BJ (cell line): ENCODE measurements around the gene C16orf89. TPM values are rescaled to one million over a fixed set of nuclear protein-coding genes. Genes with fewer than 3 reads are reported as not detected.
A peak's percentile ranks its signal among the peaks of the same experiment; 100 is the strongest.

ENCODE experiments used
- CTCF ChIA-PET: fragments of 350-600 bp; formaldehyde crosslinking; extraction: SDS; loops from one replicate; lab custom pipeline; 2021; ENCODE audit warnings: antibody characterized with exemption, inconsistent platforms; lab: Yijun Ruan, JAX
- POLR2A ChIA-PET: fragments of 300-600 bp; sonication (Branson Sonifier 250); formaldehyde crosslinking; extraction: SDS; loops from one replicate; lab custom pipeline; 2021; ENCODE audit warnings: antibody characterized with exemption; lab: Charles Lee
- DNase-seq: peaks from one replicate; pipeline ENCODE4 v3.0.0-alpha.2; 2011; ENCODE audit warnings: low read depth
- H3K27me3 ChIP-seq: 2 replicates; pipeline ENCODE4 v1.6.0; 2011; ENCODE audit warnings: low read length; ENCODE audit not compliant: control insufficient read depth, insufficient read depth
- H3K36me3 ChIP-seq: 2 replicates; pipeline ENCODE4 v1.5.1; 2011; ENCODE audit warnings: low read length; ENCODE audit not compliant: control insufficient read depth, insufficient read depth
- H3K4me3 ChIP-seq: 2 replicates; pipeline ENCODE4 v1.5.1; 2011; ENCODE audit warnings: low read depth, mild to moderate bottlenecking, control low read depth, low read length
- CTCF ChIP-seq: IDR thresholded peaks from 2 replicates; pipeline ENCODE4 v1.5.1; 2011; ENCODE audit warnings: low read depth, mild to moderate bottlenecking, control low read depth, inconsistent platforms, low read length, moderate library complexity; ENCODE audit not compliant: insufficient read depth
- polyA plus RNA-seq: library from polyadenylated mRNA; depleted of rRNA; stranded (reverse); fragments of >200 nt; gene quantifications from 2 replicates; pipeline ENCODE4 v1.2.3, GENCODE V29; 2011

Gene C16orf89
- polyA plus RNA-seq, 1 experiment: not detected

DNA sequence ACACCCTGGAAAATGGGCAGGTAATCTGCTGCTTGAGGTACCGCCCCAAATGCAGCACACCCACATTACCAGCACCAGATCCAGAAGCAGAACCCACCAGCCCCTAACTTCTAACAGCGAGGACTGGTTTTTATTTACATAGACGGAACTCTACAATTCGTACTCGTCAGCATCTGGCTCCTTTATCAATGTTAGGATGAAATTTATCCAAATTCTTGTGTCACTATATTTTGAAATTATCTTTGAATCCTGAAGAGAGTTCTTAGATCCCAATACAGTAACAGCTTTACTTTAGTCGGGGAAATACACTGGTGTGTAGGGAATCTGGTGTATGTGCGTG is 5.6 kb upstream of the C16orf89 start:
- H3K36me3 ChIP-seq: peaks cover 8% of the 10 kb centered on the region; the same call in 1 of the 2 replicates
- DNase-seq: no peak
- no peaks in the 10 kb centered on the region; the same call in 1 of the 2 replicates for H3K27me3 ChIP-seq
- no peak for TF ChIP-seq CTCF
- H3K4me3 ChIP-seq: peak overlapping the region; percentile 72
- ChIA-PET POLR2A (no interaction called here), CTCF (no interaction called here)

GRCh38 chr16:5070431-5071186 is 4.9 kb upstream of the C16orf89 start:
- CTCF ChIA-PET: no interaction called here
- Histone ChIP-seq H3K36me3 (peaks cover 2% of the 10 kb centered on the region; the same call in 1 of the 2 replicates), H3K27me3 (no peaks in the 10 kb centered on the region; the same call in none of the 2 replicates), H3K4me3 (no peak overlapping the region)
- POLR2A ChIA-PET: no interaction called here
- TF ChIP-seq CTCF: no peak
- no peak for DNase-seq

DNA sequence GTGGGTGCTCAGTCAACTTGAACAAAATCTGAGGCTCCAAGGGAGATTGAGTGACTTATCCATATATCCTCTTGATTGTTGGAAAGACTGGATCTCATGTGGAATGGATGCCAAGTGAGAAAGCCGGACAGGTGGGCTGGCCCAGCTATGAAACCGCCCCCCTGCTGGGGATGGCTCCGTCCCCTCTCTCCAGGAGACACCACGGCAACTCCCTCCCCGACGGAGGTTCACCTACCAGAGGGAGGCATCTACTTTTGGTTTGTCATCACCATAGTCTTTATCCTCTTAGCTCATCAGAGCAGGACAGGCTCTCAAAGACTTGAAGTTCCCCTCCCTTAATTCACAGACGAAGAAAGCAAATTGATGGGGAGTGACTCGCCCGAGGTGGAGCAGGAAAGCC is 4.1 kb upstream of the C16orf89 start:
- CTCF ChIA-PET: no interaction called here
- TF ChIP-seq CTCF: no peak
- Histone ChIP-seq H3K36me3 (no peaks in the 10 kb centered on the region), H3K4me3 (no peak overlapping the region), H3K27me3 (peaks cover 2% of the 10 kb centered on the region)
- DNase-seq: no peak
- POLR2A ChIA-PET: no interaction called here

- POLR2A ChIA-PET: no interaction called here
- no peak for DNase-seq
- TF ChIP-seq CTCF: no peak
- Histone ChIP-seq H3K36me3 (no peaks in the 10 kb centered on the region), H3K27me3 (peaks cover 2% of the 10 kb centered on the region), H3K4me3 (no peak overlapping the region)
- CTCF ChIA-PET: no interaction called here
Observed at GRCh38 chr16:5069048-5069447, 3.3 kb upstream of the C16orf89 start.

DNA sequence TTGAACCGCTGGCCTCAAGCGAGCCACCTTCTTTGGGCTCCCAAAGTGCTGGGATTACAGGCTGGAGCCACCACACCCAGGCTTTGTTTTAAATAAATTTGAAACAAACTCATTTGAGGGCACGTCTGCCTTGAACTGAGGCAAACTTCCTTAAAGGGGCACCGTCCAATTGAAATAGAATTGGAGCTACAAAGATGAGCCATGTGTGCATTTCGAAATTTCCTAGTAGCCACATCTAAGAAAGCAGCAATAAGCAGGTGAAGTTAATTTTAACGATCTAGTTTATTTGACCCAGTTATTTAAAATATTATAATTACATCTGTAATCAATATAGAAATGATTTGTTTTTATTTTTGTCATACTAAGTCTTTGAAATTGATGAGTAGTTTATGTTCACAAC is 755 bp upstream of the C16orf89 start:
- Histone ChIP-seq H3K36me3 (no peaks in the 10 kb centered on the region), H3K4me3 (no peak overlapping the region), H3K27me3 (peaks cover 2% of the 10 kb centered on the region)
- no peak for DNase-seq
- TF ChIP-seq CTCF: no peak
- POLR2A ChIA-PET: no interaction called here
- CTCF ChIA-PET: interaction anchor here (1.0 kb wide), 1 partner anchor 10 kb away, joined by 5 read pairs; no protein-coding TSS in a partner anchor
